A549 (cell line): ENCODE results near the gene GCHFR. TPM values are rescaled to one million over a fixed set of nuclear protein-coding genes. Genes with fewer than 3 reads are reported as not detected.

Experiments used
- ATAC-seq, 2 experiments: fragments of 200-7000 bp in 1 of 2; fragments of >200 bp in 1 of 2; cut with Nextera tagmentation in 1 of 2; cut with Tn5 transposase in 1 of 2; 3 replicates each; pipeline versions ENCODE4 v1.8.0 to v1.9.1; 2018 to 2020; ENCODE audit warnings: mild to moderate bottlenecking in 1 of 2, moderate library complexity in 1 of 2
- CTCF ChIA-PET: fragments of 300-600 bp; sonication (Branson Sonifier 250); formaldehyde crosslinking; extraction: SDS; loops from one replicate; lab custom pipeline; 2021; ENCODE audit warnings: antibody characterized with exemption, inconsistent platforms; lab: Yijun Ruan, JAX
- POLR2A ChIA-PET: fragments of 350-600 bp; formaldehyde crosslinking; extraction: SDS; loops from one replicate; lab custom pipeline; 2021; ENCODE audit warnings: antibody characterized with exemption, inconsistent platforms; lab: Yijun Ruan, JAX
- DNase-seq, 2 experiments: peaks; one replicate each; pipeline versions ENCODE4 v3.0.0 to v3.0.0-alpha.2; 2011 to 2016; ENCODE audit warnings: low read depth in 1 of 2, low spot score in 1 of 2
- FAIRE-seq: peaks from 2 replicates; lab custom pipeline; 2011; peaks lifted over from hg19 to GRCh38; lab: Jason Lieb, UNC
- H3K27ac ChIP-seq, 2 experiments: fragments of >200 bp; sonication (Bioruptor Twin); formaldehyde crosslinking; 3 replicates each; pipeline ENCODE4 v1.5.1; 2016 to 2017
- H3K4me1 ChIP-seq: fragments of >200 bp; sonication (Bioruptor Twin); formaldehyde crosslinking; 3 replicates; pipeline ENCODE4 v1.6.1; 2016
- H3K4me2 ChIP-seq: fragments of >200 bp; sonication (Bioruptor Twin); formaldehyde crosslinking; 3 replicates; pipeline ENCODE4 v1.6.1; 2016
- H3K4me3 ChIP-seq: fragments of >200 bp; sonication (Bioruptor Twin); formaldehyde crosslinking; 3 replicates; pipeline ENCODE4 v1.5.1; 2016
- H3K9me3 ChIP-seq: fragments of >200 bp; sonication (Bioruptor Twin); formaldehyde crosslinking; 3 replicates; pipeline ENCODE4 v1.6.1; 2016
- BCL3 ChIP-seq: fragments of >200 bp; sonication (Bioruptor Twin); formaldehyde crosslinking; IDR thresholded peaks from 3 replicates; pipeline ENCODE4 v1.6.1; 2016
- EHMT2 ChIP-seq: fragments of 200-600 bp; sonication (generic); IDR thresholded peaks from 2 replicates; pipeline ENCODE4 v1.6.1; 2016; ENCODE audit warnings: antibody characterized with exemption, low read depth, mild to moderate bottlenecking, moderate library complexity
- FOSB ChIP-seq: fragments of 250-450 bp; sonication (Bioruptor Pico); IDR thresholded peaks from 2 replicates; pipeline ENCODE4 v1.5.0; 2020; ENCODE audit warnings: mild to moderate bottlenecking, moderate library complexity
- HES2 ChIP-seq: fragments of >200 bp; sonication (Bioruptor Twin); formaldehyde crosslinking; IDR thresholded peaks from 2 replicates; pipeline ENCODE4 v1.6.1; 2016
- HOXA7 ChIP-seq: fragments of 250-450 bp; sonication (Bioruptor Pico); IDR thresholded peaks from 2 replicates; pipeline ENCODE4 v1.5.0; 2020; ENCODE audit warnings: mild to moderate bottlenecking, moderate library complexity
- HOXB13 ChIP-seq: fragments of 250-450 bp; sonication (Bioruptor Pico); IDR thresholded peaks from 2 replicates; pipeline ENCODE4 v1.5.0; 2020; ENCODE audit warnings: low read depth, mild to moderate bottlenecking, moderate library complexity
- HOXB5 ChIP-seq: fragments of 250-450 bp; sonication (Bioruptor Pico); IDR thresholded peaks from 2 replicates; pipeline ENCODE4 v1.5.0; 2020; ENCODE audit warnings: mild to moderate bottlenecking, moderate library complexity
- NFE2L2 ChIP-seq: fragments of 150-350 bp; conservative IDR thresholded peaks from 2 replicates; pipeline ENCODE4 v1.6.1; 2014; ENCODE audit warnings: low read length
- PHF8 ChIP-seq: fragments of 200-600 bp; sonication (generic); IDR thresholded peaks from 2 replicates; pipeline ENCODE4 v1.6.1; 2016; ENCODE audit warnings: low read depth, mild to moderate bottlenecking, antibody characterized with exemption, moderate library complexity, borderline replicate concordance
- RAD21 ChIP-seq, 2 experiments: fragments of >200 bp in 1 of 2; sonication (Bioruptor Twin) in 1 of 2; formaldehyde crosslinking in 1 of 2; IDR thresholded peaks in 1 of 2; conservative IDR thresholded peaks in 1 of 2; 2 replicates in 1 of 2; 3 replicates in 1 of 2; pipeline ENCODE4 v1.6.1; 2012 to 2018; ENCODE audit warnings: inconsistent platforms in 1 of 2
- SMC3 ChIP-seq: fragments of >200 bp; sonication (Bioruptor Twin); formaldehyde crosslinking; IDR thresholded peaks from 3 replicates; pipeline ENCODE4 v1.6.1; 2018; ENCODE audit warnings: inconsistent platforms
- SREBF2 ChIP-seq: fragments of 450-650 bp; IDR thresholded peaks from 2 replicates; pipeline ENCODE4 v1.6.1; 2014; ENCODE audit warnings: mild to moderate bottlenecking, moderate library complexity
- USF2 ChIP-seq: fragments of 450-650 bp; IDR thresholded peaks from 2 replicates; pipeline ENCODE4 v1.6.1; 2014; ENCODE audit warnings: antibody characterized with exemption
- ZC3H11A ChIP-seq: fragments of 450-650 bp; IDR thresholded peaks from 2 replicates; pipeline ENCODE4 v1.6.1; 2014; ENCODE audit warnings: antibody characterized with exemption, mild to moderate bottlenecking
- ZFP36 ChIP-seq: fragments of 450-650 bp; IDR thresholded peaks from 2 replicates; pipeline ENCODE4 v1.6.1; 2014; ENCODE audit warnings: borderline replicate concordance; ENCODE audit not compliant: partially characterized antibody
- ZSCAN20 ChIP-seq: fragments of 250-450 bp; sonication (Bioruptor Pico); IDR thresholded peaks from 2 replicates; pipeline ENCODE4 v1.8.0; 2022; ENCODE audit warnings: mild to moderate bottlenecking, moderate library complexity
- WGBS: methylation state at CpG from one replicate; pipeline ENCODE4 v1.1.6; 2017; ENCODE audit errors: missing lambda C conversion rate; 5-methylcytosine and 5-hydroxymethylcytosine counted together
- polyA plus RNA-seq, 4 experiments: library from polyadenylated mRNA; depleted of rRNA in 3 of 4; stranded (reverse); fragments of >200 nt; fragmentation: RNase III in 1 of 4; extraction: RNeasy Plus Mini Kit Qiagen cat#74134 plus additional on column Dnase treatment in 1 of 4; gene quantifications; 2 replicates in 3 of 4; 3 replicates in 1 of 4; pipeline ENCODE4 v1.2.3, GENCODE V29; 2011 to 2017
- TF ChIP-seq, protein P1 (sequence below): fragments of >200 bp; sonication (Bioruptor Twin); formaldehyde crosslinking; IDR thresholded peaks from 3 replicates; pipeline ENCODE4 v1.5.1; 2016
- TF ChIP-seq, protein P2 (sequence below): fragments of 150-350 bp; IDR thresholded peaks from 2 replicates; pipeline ENCODE4 v1.6.1; 2014; ENCODE audit warnings: low read depth, mild to moderate bottlenecking, low read length
- TF ChIP-seq, protein P3 (sequence below): IDR thresholded peaks from 2 replicates; pipeline ENCODE4 v1.6.1; 2012

GCHFR gene
- polyA plus RNA-seq, 2 of the 4 experiments (the other 2 are of a cell fraction) = 6.9 to 7.7 TPM

- DNase-seq (no peak), ATAC-seq (0 out of 6 replicates have a peak, but pooled peaks of 1 of the 2 experiments have one; percentile 1), FAIRE-seq (no peak)
- POLR2A ChIA-PET = interaction anchor here (0.9 to 1.4 kb wide), 3 partner anchors 18 to 129 kb away, joined by 3 read pairs; partner anchors contain the start of gene VPS18
- H3K4me3 ChIP-seq = peak overlapping the region; percentile 59
- H3K9me3 ChIP-seq = no peaks in the 10 kb centered on the region
- CTCF ChIA-PET = interaction anchor here (1.4 to 6.1 kb wide), 2 partner anchors 13 to 127 kb away, joined by 5 to 40 read pairs; no protein-coding TSS in a partner anchor
- TF ChIP-seq EHMT2 (no peak), HOXA7 (CRISPR knock-in tag) (no peak), SREBF2 (no peak), FOSB (no peak), HES2 (no peak), RAD21 (conservative IDR thresholded peaks at IDR 0.05 in 1 of 2, IDR thresholded peaks at IDR 0.05 in 1 of 2) (no peak), USF2 (no peak), ZSCAN20 (CRISPR knock-in tag) (no peak), HOXB13 (CRISPR knock-in tag) (no peak), ZC3H11A (no peak), SMC3 (no peak), ZFP36 (no peak), HOXB5 (CRISPR knock-in tag) (no peak), BCL3 (no peak), PHF8 (no peak), NFE2L2 (no peak)
- TF ChIP-seq, protein P1, sequence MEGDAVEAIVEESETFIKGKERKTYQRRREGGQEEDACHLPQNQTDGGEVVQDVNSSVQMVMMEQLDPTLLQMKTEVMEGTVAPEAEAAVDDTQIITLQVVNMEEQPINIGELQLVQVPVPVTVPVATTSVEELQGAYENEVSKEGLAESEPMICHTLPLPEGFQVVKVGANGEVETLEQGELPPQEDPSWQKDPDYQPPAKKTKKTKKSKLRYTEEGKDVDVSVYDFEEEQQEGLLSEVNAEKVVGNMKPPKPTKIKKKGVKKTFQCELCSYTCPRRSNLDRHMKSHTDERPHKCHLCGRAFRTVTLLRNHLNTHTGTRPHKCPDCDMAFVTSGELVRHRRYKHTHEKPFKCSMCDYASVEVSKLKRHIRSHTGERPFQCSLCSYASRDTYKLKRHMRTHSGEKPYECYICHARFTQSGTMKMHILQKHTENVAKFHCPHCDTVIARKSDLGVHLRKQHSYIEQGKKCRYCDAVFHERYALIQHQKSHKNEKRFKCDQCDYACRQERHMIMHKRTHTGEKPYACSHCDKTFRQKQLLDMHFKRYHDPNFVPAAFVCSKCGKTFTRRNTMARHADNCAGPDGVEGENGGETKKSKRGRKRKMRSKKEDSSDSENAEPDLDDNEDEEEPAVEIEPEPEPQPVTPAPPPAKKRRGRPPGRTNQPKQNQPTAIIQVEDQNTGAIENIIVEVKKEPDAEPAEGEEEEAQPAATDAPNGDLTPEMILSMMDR = no peak
- TF ChIP-seq, protein P2, sequence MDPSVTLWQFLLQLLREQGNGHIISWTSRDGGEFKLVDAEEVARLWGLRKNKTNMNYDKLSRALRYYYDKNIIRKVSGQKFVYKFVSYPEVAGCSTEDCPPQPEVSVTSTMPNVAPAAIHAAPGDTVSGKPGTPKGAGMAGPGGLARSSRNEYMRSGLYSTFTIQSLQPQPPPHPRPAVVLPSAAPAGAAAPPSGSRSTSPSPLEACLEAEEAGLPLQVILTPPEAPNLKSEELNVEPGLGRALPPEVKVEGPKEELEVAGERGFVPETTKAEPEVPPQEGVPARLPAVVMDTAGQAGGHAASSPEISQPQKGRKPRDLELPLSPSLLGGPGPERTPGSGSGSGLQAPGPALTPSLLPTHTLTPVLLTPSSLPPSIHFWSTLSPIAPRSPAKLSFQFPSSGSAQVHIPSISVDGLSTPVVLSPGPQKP = no peak
- TF ChIP-seq, protein P3, sequence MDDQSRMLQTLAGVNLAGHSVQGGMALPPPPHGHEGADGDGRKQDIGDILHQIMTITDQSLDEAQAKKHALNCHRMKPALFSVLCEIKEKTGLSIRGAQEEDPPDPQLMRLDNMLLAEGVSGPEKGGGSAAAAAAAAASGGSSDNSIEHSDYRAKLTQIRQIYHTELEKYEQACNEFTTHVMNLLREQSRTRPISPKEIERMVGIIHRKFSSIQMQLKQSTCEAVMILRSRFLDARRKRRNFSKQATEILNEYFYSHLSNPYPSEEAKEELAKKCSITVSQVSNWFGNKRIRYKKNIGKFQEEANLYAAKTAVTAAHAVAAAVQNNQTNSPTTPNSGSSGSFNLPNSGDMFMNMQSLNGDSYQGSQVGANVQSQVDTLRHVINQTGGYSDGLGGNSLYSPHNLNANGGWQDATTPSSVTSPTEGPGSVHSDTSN = no peak
- peak overlapping the region; percentile 74 to 89; a peak in 5 of 6 replicates for H3K27ac ChIP-seq
- WGBS = 77% methylated on average over 7 of the region's 8 CpGs
- H3K4me1 ChIP-seq = peaks cover 14% of the 10 kb centered on the region; the same call in 2 of the 3 replicates
- H3K4me2 ChIP-seq = peak overlapping the region; percentile 98
These were observed 798 bp downstream of the GCHFR start for GRCh38 chr15:40764629-40765103.
